Spinal cord (tissue), 10 donors: ENCODE data around the gene SLC25A41. TPM values are rescaled to one million over a fixed set of nuclear protein-coding genes. Genes with fewer than 3 reads are reported as not detected.
A peak's percentile ranks its signal among the peaks of the same experiment; 100 is the strongest.

ENCODE experiments used
- DNase-seq, 6 donors: peaks; one replicate each; pipeline versions ENCODE4 v3.0.0 to v3.0.0-alpha.2; 2013 to 2015; ENCODE audit warnings: low spot score in 6 of 6, low read depth in 4 of 6
- H3K27ac ChIP-seq: one replicate; pipeline ENCODE4 v1.5.1; 2013; ENCODE audit warnings: low read depth, low read length, control low read depth
- H3K27me3 ChIP-seq: one replicate; pipeline ENCODE4 v1.6.1; 2013; ENCODE audit warnings: low read length; ENCODE audit not compliant: control insufficient read depth, insufficient read depth
- H3K36me3 ChIP-seq: one replicate; pipeline ENCODE4 v1.6.1; 2013; ENCODE audit warnings: low read length; ENCODE audit not compliant: control insufficient read depth, insufficient read depth
- H3K4me1 ChIP-seq: one replicate; pipeline ENCODE4 v1.6.1; 2013; ENCODE audit warnings: low read length; ENCODE audit not compliant: control insufficient read depth, insufficient read depth
- H3K4me3 ChIP-seq: one replicate; pipeline ENCODE4 v1.5.1; 2013; ENCODE audit warnings: low read depth, low read length, control low read depth
- H3K9me3 ChIP-seq: one replicate; pipeline ENCODE4 v1.6.1; 2013; ENCODE audit warnings: low read length; ENCODE audit not compliant: control insufficient read depth, insufficient read depth
- WGBS: methylation state at CpG from one replicate; pipeline ENCODE4 v1.1.5; 2013; ENCODE audit warnings: missing lambda C conversion rate; ENCODE audit not compliant: insufficient coverage; 5-methylcytosine and 5-hydroxymethylcytosine counted together
- long read RNA-seq, 4 donors: transcript quantifications; one replicate each; lab custom pipeline, GENCODE V29; 2026
- polyA plus RNA-seq, 2 donors: library from polyadenylated mRNA; unstranded; fragments of 120-200 nt; gene quantifications; one replicate each; pipeline ENCODE4 v1.2.1, GENCODE V29; 2013; ENCODE audit not compliant: insufficient read length in 2 of 2
- total RNA-seq, 2 donors: library from RNA; depleted of rRNA in 1 of 2; stranded (reverse); fragments of 120-200 nt in 1 of 2; fragments of >200 nt in 1 of 2; gene quantifications; one replicate each; pipeline versions ENCODE4 v1.2.3 to v1.2.4, GENCODE V29; 2013 to 2014
- donor health status: healthy.

Gene SLC25A41
- total RNA-seq (under 1 TPM; 0.83 to 0.99 TPM), polyA plus RNA-seq (1 to 10 TPM; 5.5 to 5.6 TPM)
- long read RNA-seq, donor 1: 0 reads
- long read RNA-seq, donor 2: 0 reads
- long read RNA-seq, donor 3: 0 reads
- long read RNA-seq, donor 4: 0 reads

DNA sequence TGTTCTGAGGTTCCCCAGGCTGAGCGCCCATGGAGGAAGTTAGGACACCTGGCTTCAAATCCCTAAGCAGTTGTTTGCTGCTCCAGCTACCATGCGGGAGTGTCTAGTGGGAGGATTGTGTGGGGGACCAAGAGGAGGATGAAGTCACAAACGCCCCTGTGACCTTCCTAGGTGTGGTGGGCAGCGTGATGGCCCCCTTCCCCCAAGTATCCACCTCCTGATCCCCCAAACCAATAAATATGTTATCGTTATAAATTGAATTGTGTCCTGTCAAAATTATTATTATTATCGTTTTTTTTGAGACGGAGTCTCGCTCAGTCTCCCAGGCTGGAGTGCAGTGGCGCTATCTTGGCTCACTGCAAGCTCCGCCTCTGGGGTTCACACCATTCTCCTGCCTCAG lies at the start of gene SLC25A41:
TSS of gene SLC25A41 (minus strand) at position 101 of the 400 bp plus-strand sequence. CDS start at position 31, 70 bp downstream.
- no peak for DNase-seq
- Histone ChIP-seq H3K9me3 (no peaks in the 10 kb centered on the region), H3K4me3 (no peak within 1 kb of the TSS), H3K27me3 (no peaks in the 10 kb centered on the region), H3K27ac (no peak within 1 kb of the TSS), H3K4me1 (no peaks in the 10 kb centered on the region), H3K36me3 (peaks cover 11% of the 10 kb centered on the region)
- 95% methylated on average over 6 of the region's 10 CpGs for WGBS

DNA sequence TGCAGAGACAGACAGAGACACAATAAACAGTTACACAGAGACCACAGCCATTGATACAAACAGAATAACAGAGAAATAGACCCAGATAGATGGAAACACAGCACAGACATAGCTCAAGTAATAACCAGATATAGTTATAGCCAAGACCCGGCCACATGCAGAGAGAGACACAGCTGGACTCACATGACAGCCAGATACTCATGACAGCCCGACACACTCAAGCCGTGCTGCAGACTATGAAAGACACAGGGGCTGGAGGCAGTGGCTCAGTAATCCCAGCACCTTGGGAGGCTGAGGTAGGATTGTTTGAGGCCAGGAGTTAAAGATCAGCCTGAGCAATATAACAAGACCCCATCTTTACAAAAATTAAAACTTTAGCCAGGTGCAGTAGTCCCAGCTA lies 49.7 kb upstream of the SLC25A41 start:
- 60% methylated on average over 1 of the region's 3 CpGs for WGBS
- Histone ChIP-seq H3K36me3 (no peaks in the 10 kb centered on the region), H3K4me3 (no peak overlapping the region), H3K27ac (no peak overlapping the region), H3K9me3 (peaks cover 1% of the 10 kb centered on the region), H3K4me1 (no peaks in the 10 kb centered on the region), H3K27me3 (no peaks in the 10 kb centered on the region)
- DNase-seq: no peak

DNA sequence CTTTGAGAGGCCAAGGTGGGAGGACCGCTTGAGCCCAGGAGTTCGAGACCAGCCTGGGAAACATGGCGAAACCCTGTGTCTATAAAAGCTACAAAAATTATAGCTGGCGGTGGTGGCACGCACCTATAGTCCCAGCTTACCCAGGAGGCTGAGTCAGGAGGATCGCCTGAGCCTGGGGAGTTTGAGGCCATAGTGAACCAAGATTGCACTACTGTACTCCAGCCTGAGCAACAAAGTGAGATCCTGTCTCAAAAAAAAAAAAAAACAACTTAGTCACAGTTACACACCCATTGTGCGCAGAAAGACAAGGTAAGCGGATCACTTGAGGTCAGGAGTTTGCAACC lies 48.8 kb upstream of the SLC25A41 start:
- Histone ChIP-seq H3K27ac (no peak overlapping the region), H3K9me3 (peaks cover 1% of the 10 kb centered on the region), H3K4me3 (no peak overlapping the region), H3K36me3 (no peaks in the 10 kb centered on the region), H3K27me3 (no peaks in the 10 kb centered on the region), H3K4me1 (no peaks in the 10 kb centered on the region)
- 96% methylated on average over 6 of the region's 8 CpGs for WGBS
- DNase-seq: no peak

DNA sequence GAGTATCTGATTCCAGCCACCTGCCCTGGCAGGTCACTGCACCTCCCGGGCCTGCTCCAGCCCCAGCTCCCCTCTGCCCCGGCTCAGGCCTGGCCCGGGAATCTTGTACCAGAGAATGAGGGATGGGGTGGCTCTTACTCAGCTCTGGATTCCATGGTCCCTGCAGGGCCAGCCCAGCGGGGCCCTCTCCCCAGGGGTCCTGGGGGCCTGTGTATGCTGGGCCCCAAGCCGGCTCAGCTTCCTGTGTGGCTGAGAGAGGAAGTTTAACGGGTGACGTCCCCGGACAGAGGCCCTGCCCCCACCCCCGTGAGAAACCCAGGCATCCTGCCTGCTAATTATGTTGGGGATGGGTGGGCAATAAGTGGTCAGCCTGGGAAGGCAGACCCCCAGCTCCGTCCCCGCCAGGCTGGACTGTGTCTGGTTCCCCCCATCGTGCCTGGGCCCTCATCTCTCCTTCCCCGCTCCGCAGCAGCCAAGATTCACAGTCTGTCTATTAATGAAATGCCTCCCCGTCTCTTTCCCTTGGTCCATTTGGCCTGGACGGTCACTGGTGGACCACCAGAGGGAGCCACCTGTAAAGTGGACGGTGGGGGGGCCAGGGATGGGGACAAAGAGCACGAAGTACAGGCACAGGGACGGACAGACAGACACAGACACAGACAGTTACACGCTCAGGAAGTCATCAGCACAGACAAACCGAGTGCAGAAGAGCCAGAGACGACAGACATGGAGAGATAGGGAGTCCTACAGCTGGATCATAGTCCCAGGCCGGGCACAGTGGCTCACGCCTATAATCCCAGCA lies 48.2 kb upstream of the SLC25A41 start, which contains the start of gene DENND1C:
TSS of gene DENND1C (minus strand) at position 247 of the 802 bp plus-strand sequence. CDS start at position 155, 92 bp downstream.
- H3K4me1 ChIP-seq: peaks cover 5% of the 10 kb centered on the region
- no peak within 1 kb of the TSS for H3K27ac ChIP-seq
- H3K27me3 ChIP-seq: peaks cover 5% of the 10 kb centered on the region
- H3K9me3 ChIP-seq: peaks cover 1% of the 10 kb centered on the region
- H3K36me3 ChIP-seq: no peaks in the 10 kb centered on the region
- no peak within 1 kb of the TSS for H3K4me3 ChIP-seq
- DNase-seq: no peak
- 38% methylated on average over 19 of the region's 24 CpGs for WGBS

DNA sequence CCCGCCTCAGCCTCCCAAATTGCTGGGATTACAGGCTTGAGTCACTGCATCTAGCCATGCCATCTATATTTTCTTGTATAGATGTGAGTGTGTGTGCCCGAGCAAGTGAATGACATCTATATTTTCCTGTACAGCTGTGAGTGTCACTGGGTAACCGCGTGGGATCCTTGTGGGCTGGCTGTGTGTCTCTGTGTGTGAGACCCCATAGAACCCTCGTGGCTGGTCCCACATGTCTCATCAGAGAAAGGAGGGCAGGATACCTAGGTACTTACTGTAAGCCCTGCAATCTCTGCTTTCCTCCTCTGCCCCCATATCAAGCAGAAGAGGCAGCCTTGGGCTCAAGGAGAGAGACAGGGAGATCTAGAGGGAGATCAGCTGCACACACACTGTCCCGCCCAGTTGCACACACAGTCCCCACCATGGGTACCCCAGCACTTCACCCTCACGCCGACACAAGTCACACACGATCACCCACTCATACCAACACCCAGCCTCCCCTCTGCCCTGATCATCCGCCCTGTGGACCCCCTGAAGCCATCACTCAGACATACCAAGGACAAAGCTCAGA lies 47.4 kb upstream of the SLC25A41 start:
- 71% methylated on average over 5 of the region's 10 CpGs for WGBS

DNA sequence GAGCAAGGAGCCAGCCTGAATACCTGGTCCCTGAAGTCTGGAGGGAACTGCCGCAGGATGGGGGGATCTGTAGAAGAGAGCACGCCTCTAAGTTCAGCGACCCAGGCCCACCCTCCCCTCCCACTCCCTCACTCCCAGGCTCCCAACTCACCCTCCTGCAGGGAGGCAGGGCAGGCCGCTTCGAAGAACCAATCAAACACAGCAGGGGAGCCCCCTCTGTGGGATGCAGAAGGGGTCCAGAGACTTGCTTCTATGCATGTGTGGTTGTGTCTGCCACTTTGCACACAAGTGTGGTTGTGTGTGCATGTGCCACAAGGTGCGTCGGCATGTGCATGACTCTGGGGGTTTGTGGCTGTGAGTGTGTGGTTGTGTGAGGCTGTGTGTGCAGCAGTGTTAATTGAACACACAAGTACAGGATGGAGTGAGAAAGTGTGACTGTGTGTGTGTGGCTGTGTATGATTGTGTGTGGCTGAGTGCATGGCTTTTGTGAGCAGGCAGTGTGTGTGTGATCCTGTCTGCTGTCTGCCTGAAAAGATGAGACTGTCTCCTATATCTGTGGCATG lies 46.4 kb upstream of the SLC25A41 start:
- Histone ChIP-seq H3K27me3 (peaks cover 23% of the 10 kb centered on the region), H3K27ac (no peak overlapping the region), H3K4me1 (peaks cover 22% of the 10 kb centered on the region), H3K36me3 (no peaks in the 10 kb centered on the region), H3K9me3 (peaks cover 1% of the 10 kb centered on the region), H3K4me3 (no peak overlapping the region)
- WGBS: 83% methylated on average over 2 of the region's 7 CpGs
- no peak for DNase-seq

More for the DNA sequence above, 47.4 kb upstream of the SLC25A41 start:
- H3K36me3 ChIP-seq: no peaks in the 10 kb centered on the region
- H3K27me3 ChIP-seq: peaks cover 13% of the 10 kb centered on the region
- no peak overlapping the region for H3K4me3 ChIP-seq
- H3K9me3 ChIP-seq: peaks cover 1% of the 10 kb centered on the region
- DNase-seq: no peak
- H3K4me1 ChIP-seq: peaks cover 13% of the 10 kb centered on the region
- H3K27ac ChIP-seq: no peak overlapping the region

DNA sequence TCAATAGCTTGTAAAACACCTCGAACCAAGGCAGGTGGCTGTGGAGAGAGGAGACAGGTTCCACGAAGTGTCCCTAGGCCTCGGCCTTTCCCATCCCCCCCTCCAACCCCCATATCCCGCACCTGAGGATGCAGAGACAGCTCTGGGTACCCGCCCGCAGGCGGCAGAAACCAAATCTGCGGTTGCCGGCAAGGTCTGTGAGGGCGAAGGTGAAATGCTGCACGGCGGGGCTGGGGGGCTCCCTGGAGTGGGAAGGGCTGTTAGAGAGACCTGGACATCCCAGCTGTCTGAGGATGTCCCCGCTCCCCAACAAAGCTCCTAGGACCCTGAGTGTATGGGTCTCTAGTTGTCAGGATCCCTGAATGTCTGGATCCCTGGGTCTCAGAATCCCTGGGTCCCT lies 45.3 kb upstream of the SLC25A41 start:
- Histone ChIP-seq H3K27ac (no peak overlapping the region), H3K4me3 (no peak overlapping the region), H3K4me1 (peaks cover 22% of the 10 kb centered on the region), H3K36me3 (no peaks in the 10 kb centered on the region), H3K27me3 (peaks cover 23% of the 10 kb centered on the region), H3K9me3 (peaks cover 1% of the 10 kb centered on the region)
- DNase-seq: no peak
- WGBS: 94% methylated on average over 8 of the region's 13 CpGs

DNA sequence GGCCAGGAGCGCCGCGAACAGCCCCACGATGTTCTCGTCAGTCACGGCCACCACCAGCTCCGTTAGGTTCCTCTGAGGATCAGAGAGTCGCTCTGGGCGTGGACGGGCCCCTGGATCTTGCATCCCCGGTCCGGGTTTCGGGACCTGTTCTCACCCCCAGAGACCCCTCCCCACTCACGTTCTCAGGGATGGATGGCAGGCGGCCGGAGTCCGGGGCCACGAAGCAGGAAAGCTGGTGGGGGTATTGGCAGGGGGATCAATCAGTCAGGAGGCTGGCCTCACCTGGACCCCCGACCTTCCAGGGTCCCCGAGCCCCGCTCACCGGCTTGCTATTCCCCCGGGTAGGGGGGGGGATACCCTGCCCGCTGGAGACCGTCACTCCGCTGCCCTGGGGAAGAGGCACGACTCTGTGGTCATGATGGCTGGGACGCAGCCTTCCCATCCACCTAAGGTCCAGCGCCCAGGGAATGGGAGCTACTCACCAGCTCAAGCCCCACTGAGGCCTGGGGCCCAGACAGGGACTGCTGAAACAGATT lies 43.4 kb upstream of the SLC25A41 start:
- 10% methylated on average over 23 of the region's 29 CpGs for WGBS
- peaks cover 23% of the 10 kb centered on the region for H3K27me3 ChIP-seq
- no peak overlapping the region for H3K4me3 ChIP-seq
- H3K36me3 ChIP-seq: no peaks in the 10 kb centered on the region
- H3K27ac ChIP-seq: no peak overlapping the region
- no peak for DNase-seq
- peaks cover 22% of the 10 kb centered on the region for H3K4me1 ChIP-seq
- peaks cover 1% of the 10 kb centered on the region for H3K9me3 ChIP-seq

DNA sequence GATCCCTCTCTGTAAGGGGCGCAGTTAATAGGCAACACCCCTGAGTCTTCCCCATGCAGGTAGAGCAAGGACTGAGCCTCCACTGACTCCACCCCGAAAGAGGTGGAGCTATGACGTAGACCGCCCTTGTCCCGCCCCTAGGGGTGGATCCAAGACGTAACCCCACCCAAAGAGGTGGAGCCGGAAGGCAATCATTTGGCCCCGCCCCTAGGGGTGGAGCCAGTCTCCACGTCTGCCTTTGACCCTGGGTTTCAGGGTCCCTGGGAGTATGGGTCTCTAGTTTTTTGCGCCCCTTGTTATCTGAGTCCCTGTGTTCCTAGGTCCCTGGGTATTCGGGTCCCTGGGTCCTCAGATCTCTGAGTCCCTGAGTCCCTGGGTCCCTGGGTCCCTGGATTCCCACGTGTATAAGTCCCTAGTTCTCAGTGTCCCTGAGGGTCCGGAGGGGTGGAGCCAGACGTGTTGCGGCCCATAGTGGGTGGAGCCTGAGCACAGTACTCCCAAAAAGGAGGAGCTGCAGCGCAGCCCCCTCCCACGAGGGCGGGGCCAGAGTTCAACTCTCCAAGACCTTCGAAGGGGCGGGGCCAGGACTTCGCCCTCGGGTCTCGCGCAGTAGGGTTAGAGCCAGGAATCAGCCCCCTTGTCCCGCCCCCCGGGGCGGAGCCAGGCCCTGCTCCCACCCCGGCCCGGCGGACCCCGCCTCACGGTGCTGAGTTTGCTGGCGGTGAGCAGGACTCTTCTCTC lies 42.8 kb upstream of the SLC25A41 start:
- H3K36me3 ChIP-seq: no peaks in the 10 kb centered on the region
- peaks cover 1% of the 10 kb centered on the region for H3K9me3 ChIP-seq
- 1% methylated on average over 33 of the region's 33 CpGs for WGBS
- H3K27me3 ChIP-seq: peaks cover 23% of the 10 kb centered on the region
- H3K4me1 ChIP-seq: peaks cover 22% of the 10 kb centered on the region
- DNase-seq: peak in 3 of 6 donors; percentile 23 to 87 (median 70)
- no peak overlapping the region for H3K27ac ChIP-seq
- H3K4me3 ChIP-seq: no peak overlapping the region
